T-helper 2 cell treated with Interferon-gamma antibody and Interleukin-4, amounts not matched to agents 5 μg/mL and 100 μg/mL, for 36 hours (primary cell): ENCODE results near the gene PPP1CA.

Experiments
- DNase-seq: peaks from one replicate; pipeline ENCODE4 v3.0.0; 2021; ENCODE audit warnings: low spot score
- H3K27ac Mint-ChIP-seq: one replicate; pipeline ENCODE4 v1.8.0; 2021; ENCODE audit warnings: mild to moderate bottlenecking, mixed read lengths
- H3K27me3 Mint-ChIP-seq: one replicate; pipeline ENCODE4 v1.8.0; 2021; ENCODE audit warnings: low read depth, mixed read lengths
- H3K36me3 Mint-ChIP-seq: one replicate; pipeline ENCODE4 v1.8.0; 2021; ENCODE audit warnings: low read depth, mixed read lengths
- H3K4me1 Mint-ChIP-seq: one replicate; pipeline ENCODE4 v1.8.0; 2021; ENCODE audit warnings: low read depth, mixed read lengths
- H3K4me3 Mint-ChIP-seq: one replicate; pipeline ENCODE4 v1.8.0; 2022; ENCODE audit warnings: mild to moderate bottlenecking, moderate library complexity, mixed read lengths
- H3K9me3 Mint-ChIP-seq: one replicate; pipeline ENCODE4 v1.8.0; 2021; ENCODE audit warnings: mixed read lengths

Gene PPP1CA

DNA sequence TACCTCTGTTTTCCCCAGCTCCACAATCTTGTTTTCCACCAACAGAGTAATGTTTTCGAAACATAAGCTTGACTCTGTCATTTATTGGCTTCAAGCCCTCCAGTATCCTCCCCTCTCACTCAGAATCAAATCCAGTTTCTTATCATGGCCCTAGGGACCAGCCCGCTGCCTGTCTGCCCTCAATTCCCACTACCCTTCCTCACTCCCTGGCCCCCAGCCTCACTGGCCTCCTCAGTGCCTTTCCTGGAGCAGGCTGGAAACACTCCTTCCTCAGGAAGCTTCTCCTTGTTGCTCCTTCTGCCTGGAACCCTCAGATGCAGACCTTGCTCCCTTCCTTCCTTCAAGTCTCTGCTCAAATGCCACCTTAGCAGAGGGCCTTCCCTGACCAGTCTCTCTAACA is 52.2 kb downstream of the PPP1CA start:
- no peak for DNase-seq
- peaks cover 36% of the 10 kb centered on the region for H3K4me1 Mint-ChIP-seq
- no peak overlapping the region for H3K4me3 Mint-ChIP-seq
- H3K9me3 Mint-ChIP-seq = no peaks in the 10 kb centered on the region
- H3K27ac Mint-ChIP-seq = no peak overlapping the region
- no peaks in the 10 kb centered on the region for H3K27me3 Mint-ChIP-seq
- H3K36me3 Mint-ChIP-seq = no peaks in the 10 kb centered on the region

DNA sequence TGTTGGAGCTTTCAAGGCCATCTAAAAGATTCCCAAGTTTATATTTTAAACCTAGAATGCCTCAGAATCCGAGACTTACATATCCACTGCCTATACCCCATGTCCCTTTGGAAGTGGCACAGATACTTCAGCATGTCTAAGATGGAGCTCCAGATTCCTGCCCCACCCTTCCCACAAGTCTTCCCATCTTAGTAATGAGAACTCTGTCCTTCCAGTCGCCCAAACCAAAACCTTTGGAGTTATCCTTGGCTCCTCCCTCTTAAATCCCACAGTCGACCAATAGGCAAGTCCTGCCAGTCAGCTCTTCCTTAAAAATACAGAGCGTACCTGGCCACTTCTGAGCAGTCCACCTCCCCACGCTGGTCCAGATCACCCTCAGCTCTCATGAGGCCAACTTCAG is 52.6 kb downstream of the PPP1CA start:
- no peaks in the 10 kb centered on the region for H3K36me3 Mint-ChIP-seq
- H3K27me3 Mint-ChIP-seq = no peaks in the 10 kb centered on the region
- H3K4me1 Mint-ChIP-seq = peaks cover 36% of the 10 kb centered on the region
- H3K9me3 Mint-ChIP-seq = no peaks in the 10 kb centered on the region
- H3K27ac Mint-ChIP-seq = no peak overlapping the region
- H3K4me3 Mint-ChIP-seq = no peak overlapping the region
- DNase-seq = no peak
